ENCODE results near the gene ESR2. TPM values are rescaled to one million over a fixed set of nuclear protein-coding genes. Genes with fewer than 3 reads are reported as not detected.

Gene ESR2
- total RNA-seq, 6 experiments from 2014 or later: not detected

GRCh38 chr14:64170181-64170580 lies 124.0 kb downstream of the ESR2 start:
- Mint-ChIP-seq H3K27ac (no peak overlapping the region), H3K4me3 (no peak overlapping the region), H3K27me3 (ENCODE audit: insufficient read depth) (peaks cover 4% of the 10 kb centered on the region; the same call in 1 of the 2 replicates), H3K9me3 (no peaks in the 10 kb centered on the region), H3K4me1 (ENCODE audit: low read depth) (peaks cover 2% of the 10 kb centered on the region; the same call in 1 of the 2 replicates), H3K36me3 (ENCODE audit: low read depth) (no peaks in the 10 kb centered on the region)
- DNase-seq: no peak
- TF ChIP-seq CTCF (IDR thresholded peaks at IDR 0.05): no peak

DNA sequence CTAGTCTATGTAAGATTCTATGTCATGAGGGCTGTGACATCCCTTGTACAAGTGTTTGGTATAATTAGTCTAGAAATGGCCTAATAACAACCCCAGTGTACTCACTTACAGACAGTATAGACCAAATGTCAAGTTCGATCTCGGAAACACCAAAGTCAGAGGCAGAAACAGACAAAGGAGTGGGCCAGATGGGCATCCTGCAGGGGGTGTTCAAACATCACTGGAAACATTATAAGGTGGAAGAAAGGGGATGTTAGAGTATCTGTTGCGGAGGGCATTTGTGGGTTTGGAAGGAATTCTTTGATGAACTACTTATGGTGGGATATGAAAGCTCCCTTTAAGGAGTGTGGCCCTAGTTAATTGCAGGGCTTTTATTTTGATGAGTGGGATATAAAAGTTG lies 134.6 kb downstream of the ESR2 start:
- DNase-seq: no peak
- no peak overlapping the region for H3K4me3 Mint-ChIP-seq
- no peak for TF ChIP-seq CTCF (IDR thresholded peaks at IDR 0.05)
- no peaks in the 10 kb centered on the region for H3K9me3 Mint-ChIP-seq
- no peaks in the 10 kb centered on the region for H3K36me3 Mint-ChIP-seq (ENCODE audit: low read depth)
- H3K27ac Mint-ChIP-seq: no peak overlapping the region
- no peaks in the 10 kb centered on the region for H3K4me1 Mint-ChIP-seq (ENCODE audit: low read depth)
- H3K27me3 Mint-ChIP-seq (ENCODE audit: insufficient read depth): no peaks in the 10 kb centered on the region

DNA sequence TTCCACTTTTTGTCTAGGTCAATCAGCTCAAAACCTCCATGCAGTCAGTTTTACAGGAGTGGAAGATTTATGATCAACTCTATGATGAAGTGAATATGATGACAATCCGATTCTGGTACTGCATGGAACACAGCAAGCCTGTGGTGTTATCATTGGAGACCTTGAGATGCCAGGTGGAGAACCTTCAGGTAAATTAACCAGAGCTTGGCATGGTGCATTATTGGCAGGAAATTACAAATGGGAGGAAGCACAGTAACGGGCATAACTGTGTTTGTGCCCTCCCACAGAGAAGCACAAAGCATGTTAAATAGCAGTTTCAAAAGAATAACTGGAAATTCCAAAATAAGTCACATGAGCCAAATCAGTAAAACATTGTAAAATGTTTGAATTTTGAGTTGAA lies 135.6 kb downstream of the ESR2 start:
- TF ChIP-seq CTCF (IDR thresholded peaks at IDR 0.05): no peak
- no peak for DNase-seq
- no peaks in the 10 kb centered on the region for H3K9me3 Mint-ChIP-seq
- no peak overlapping the region for H3K27ac Mint-ChIP-seq
- H3K36me3 Mint-ChIP-seq (ENCODE audit: low read depth): no peaks in the 10 kb centered on the region
- H3K4me1 Mint-ChIP-seq (ENCODE audit: low read depth): no peaks in the 10 kb centered on the region
- no peaks in the 10 kb centered on the region for H3K27me3 Mint-ChIP-seq (ENCODE audit: insufficient read depth)
- no peak overlapping the region for H3K4me3 Mint-ChIP-seq

- Mint-ChIP-seq H3K9me3 (no peaks in the 10 kb centered on the region), H3K27ac (no peak overlapping the region), H3K4me1 (ENCODE audit: low read depth) (peaks cover 4% of the 10 kb centered on the region; the same call in 1 of the 2 replicates), H3K27me3 (ENCODE audit: insufficient read depth) (peaks cover 3% of the 10 kb centered on the region; the same call in 1 of the 2 replicates), H3K36me3 (ENCODE audit: low read depth) (no peaks in the 10 kb centered on the region), H3K4me3 (no peak overlapping the region)
- DNase-seq: no peak
- TF ChIP-seq CTCF (IDR thresholded peaks at IDR 0.05): no peak
Measured at GRCh38 chr14:64149921-64150320, 144.2 kb downstream of the ESR2 start.

- H3K36me3 Mint-ChIP-seq (ENCODE audit: low read depth): no peaks in the 10 kb centered on the region
- no peak for TF ChIP-seq CTCF (IDR thresholded peaks at IDR 0.05)
- no peak overlapping the region for H3K27ac Mint-ChIP-seq
- DNase-seq: no peak
- no peak overlapping the region for H3K4me3 Mint-ChIP-seq
- no peaks in the 10 kb centered on the region for H3K9me3 Mint-ChIP-seq
- H3K4me1 Mint-ChIP-seq (ENCODE audit: low read depth): peaks cover 4% of the 10 kb centered on the region; the same call in 1 of the 2 replicates
- H3K27me3 Mint-ChIP-seq (ENCODE audit: insufficient read depth): peaks cover 3% of the 10 kb centered on the region; the same call in 1 of the 2 replicates
Measured at GRCh38 chr14:64147126-64147790, 146.9 kb downstream of the ESR2 start.
